GM12873 (cell line): ENCODE measurements around the gene CACNA1I.

Source experiments
- CTCF ChIP-seq: IDR thresholded peaks from 2 replicates; pipeline ENCODE4 v1.5.1; 2012; ENCODE audit warnings: low read depth, mild to moderate bottlenecking, moderate library complexity, low read length, control low read depth; ENCODE audit not compliant: insufficient read depth; ENCODE audit errors: missing control alignments

CACNA1I gene

DNA sequence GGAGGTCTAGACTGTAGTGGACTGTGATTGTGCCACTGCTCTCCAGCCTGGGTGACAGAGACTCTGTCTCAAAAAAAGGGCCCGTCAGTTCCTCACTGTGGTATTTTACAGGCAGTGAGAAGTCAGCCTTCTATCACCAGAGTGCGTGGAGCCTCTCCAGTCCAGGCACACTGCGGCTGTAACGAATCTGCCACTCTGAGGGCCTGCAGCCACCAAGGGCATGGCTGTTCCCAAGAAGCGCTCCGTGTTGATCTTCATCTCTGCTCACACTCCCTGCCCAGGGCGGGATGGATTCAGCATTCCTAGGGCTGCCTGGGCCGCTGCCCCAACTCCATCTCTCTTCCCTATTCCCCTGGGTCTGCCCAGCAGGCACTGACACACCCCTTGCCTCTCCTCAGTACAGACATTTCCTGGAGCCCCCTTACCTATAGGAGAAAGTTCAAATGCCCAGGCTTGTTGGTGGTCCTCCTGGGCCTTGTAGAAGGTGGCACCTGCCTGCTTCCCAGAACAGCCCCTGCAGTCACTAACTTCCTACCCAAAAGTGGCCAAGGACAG is 148.4 kb downstream of the CACNA1I start:
- TF ChIP-seq CTCF = no peak

GRCh38 chr22:39719559-39720450 is 149.3 kb downstream of the CACNA1I start:
- no peak for TF ChIP-seq CTCF

DNA sequence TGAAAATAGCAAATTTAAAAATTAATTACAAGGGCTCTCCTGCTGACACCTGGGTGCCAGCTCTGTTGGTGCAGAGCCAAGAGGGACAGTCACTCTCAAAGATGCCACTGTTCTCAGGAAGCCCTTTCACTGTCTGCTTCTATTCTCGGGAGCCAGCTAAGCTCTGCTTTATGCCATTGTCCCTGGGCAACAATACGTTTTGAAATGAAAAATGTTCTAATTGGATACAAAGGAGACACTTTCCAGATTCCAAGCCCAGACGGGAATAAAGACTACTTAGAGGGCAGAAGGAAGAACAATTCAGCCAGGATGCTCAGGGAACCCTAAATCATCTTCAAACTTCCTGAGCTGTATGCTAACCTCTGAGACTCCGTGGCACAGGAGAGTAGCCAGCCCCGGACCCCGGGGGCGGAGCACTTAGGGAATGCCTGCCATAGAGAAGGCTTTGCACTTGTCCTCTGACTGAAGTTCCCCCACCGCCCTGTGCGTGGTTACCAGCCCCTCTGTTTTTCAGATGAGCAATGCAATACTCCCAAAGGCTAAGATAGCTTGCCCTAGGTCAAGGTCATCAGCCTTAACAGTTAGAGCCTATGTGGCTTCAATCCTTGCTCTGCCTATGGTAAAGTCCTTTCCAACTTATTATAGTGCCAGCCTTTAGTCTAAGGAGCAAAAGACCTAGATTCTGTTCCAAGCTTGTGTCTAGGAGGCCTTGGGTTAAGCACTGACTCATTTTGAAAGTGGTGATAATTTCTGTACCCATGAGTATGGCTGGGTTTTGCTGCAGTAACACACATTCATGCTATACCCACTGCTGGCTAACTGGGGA is 150.9 kb downstream of the CACNA1I start:
- TF ChIP-seq CTCF = no peak

DNA sequence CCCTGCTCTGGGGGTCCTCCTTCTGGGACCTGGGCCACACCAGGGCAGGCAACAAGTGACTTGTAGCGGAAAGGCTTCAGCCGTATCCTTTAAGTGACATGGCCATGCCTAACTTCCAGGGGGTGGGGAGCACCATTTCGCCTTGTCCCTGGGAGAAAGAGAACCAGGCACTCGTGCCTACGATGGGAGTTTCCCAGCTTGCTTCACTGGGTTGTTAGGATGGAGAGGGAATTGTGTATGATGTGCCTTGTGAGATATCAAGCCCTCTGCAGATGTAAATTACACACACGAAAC is 151.4 kb downstream of the CACNA1I start:
- no peak for TF ChIP-seq CTCF

DNA sequence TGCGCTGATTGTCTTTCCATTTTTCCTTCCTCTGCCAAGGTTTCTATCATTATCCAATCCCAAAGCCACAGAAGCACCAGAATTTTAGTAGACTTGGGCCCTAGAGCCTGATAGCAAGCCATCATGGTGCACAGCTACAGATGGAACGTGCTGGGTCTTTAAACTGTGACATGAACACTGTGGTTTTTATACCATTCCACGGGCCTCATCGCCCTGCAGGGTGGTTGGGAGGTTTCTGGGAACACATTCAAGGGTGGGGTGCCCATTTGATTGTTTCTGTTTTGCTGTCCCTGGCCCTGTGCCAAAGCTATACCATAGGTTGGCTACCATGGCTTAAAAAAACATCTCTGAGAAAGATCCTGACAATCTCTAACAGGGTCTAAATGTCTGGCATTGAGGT is 151.9 kb downstream of the CACNA1I start:
- TF ChIP-seq CTCF = no peak

- no peak for TF ChIP-seq CTCF
Observed at GRCh38 chr22:39723463-39723862, 152.9 kb downstream of the CACNA1I start.

DNA sequence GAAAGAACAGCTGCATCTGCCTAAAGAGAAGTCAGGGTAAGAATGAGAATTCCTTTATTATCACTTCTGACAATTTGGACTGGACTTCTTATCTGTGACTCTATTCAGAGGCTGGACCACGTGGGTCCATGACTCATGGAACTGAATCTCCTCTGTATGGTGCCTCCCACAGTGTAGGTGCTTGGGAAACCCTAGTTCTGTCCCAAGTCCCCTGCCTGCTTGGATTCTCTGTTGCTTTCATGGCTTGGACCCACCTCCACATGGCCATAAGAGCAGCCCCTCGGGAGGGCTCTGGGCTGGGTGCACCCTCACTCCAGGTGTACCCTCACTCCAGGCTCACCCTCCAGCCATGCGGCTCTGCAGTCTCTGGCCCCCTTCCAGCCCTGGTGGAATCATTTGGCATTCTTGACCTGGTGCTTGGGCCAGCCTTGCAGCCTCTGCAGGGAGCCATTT is 153.4 kb downstream of the CACNA1I start:
- TF ChIP-seq CTCF = no peak
